Keratinocyte (primary cell): ENCODE measurements around the gene FOXJ1. TPM values are rescaled to one million over a fixed set of nuclear protein-coding genes. Genes with fewer than 3 reads are reported as not detected.

Source experiments
- DNase-seq: peaks from one replicate; pipeline ENCODE4 v3.0.0-alpha.2; 2011; ENCODE audit warnings: low read depth, missing footprints, low spot score
- FAIRE-seq: peaks from 2 replicates; lab custom pipeline; 2011; peaks lifted over from hg19 to GRCh38; lab: Jason Lieb, UNC
- H2AFZ ChIP-seq: 2 replicates; pipeline ENCODE4 v1.6.0; 2012; ENCODE audit warnings: low read length, control low read depth, inconsistent platforms; ENCODE audit not compliant: control insufficient read depth
- H3K27ac ChIP-seq: 2 replicates; pipeline ENCODE4 v1.5.1; 2011; ENCODE audit warnings: low read length; ENCODE audit not compliant: control insufficient read depth, insufficient read depth
- H3K27me3 ChIP-seq: 3 replicates; pipeline ENCODE4 v1.6.0; 2011; ENCODE audit warnings: low read length; ENCODE audit not compliant: control insufficient read depth, insufficient read depth; ENCODE audit errors: extremely low read depth
- H3K36me3 ChIP-seq, 2 experiments: 2 replicates in 1 of 2; 3 replicates in 1 of 2; pipeline ENCODE4 v1.5.1; 2011; ENCODE audit warnings: low read length in 2 of 2, mild to moderate bottlenecking in 1 of 2; ENCODE audit not compliant: control insufficient read depth in 2 of 2, insufficient read depth in 2 of 2; ENCODE audit errors: extremely low read depth in 1 of 2
- H3K4me1 ChIP-seq: 3 replicates; pipeline ENCODE4 v1.5.1; 2011; ENCODE audit warnings: low read length; ENCODE audit not compliant: control insufficient read depth, insufficient read depth; ENCODE audit errors: extremely low read depth
- H3K4me2 ChIP-seq: 3 replicates; pipeline ENCODE4 v1.6.0; 2011; ENCODE audit warnings: low read depth, low read length; ENCODE audit not compliant: control insufficient read depth, insufficient read depth; ENCODE audit errors: extremely low read depth
- H3K4me3 ChIP-seq, 3 experiments: fragments of 200-600 bp in 1 of 3; sonication (generic) in 1 of 3; 2 replicates in 2 of 3; 3 replicates in 1 of 3; pipeline ENCODE4 v1.5.1; 2011 to 2016; ENCODE audit warnings: low read length in 3 of 3, mild to moderate bottlenecking in 3 of 3, control low read depth in 2 of 3, inconsistent platforms in 1 of 3, low read depth in 1 of 3, mixed read lengths in 1 of 3, mixed run types in 1 of 3, moderate library complexity in 1 of 3; ENCODE audit not compliant: control insufficient read depth in 2 of 3, insufficient read depth in 2 of 3; ENCODE audit errors: extremely low read depth in 1 of 3
- H3K79me2 ChIP-seq: 2 replicates; pipeline ENCODE4 v1.6.0; 2012; ENCODE audit warnings: low read length; ENCODE audit not compliant: control insufficient read depth, insufficient read depth
- H3K9ac ChIP-seq: 3 replicates; pipeline ENCODE4 v1.6.0; 2011; ENCODE audit warnings: low read length; ENCODE audit not compliant: control insufficient read depth, insufficient read depth; ENCODE audit errors: extremely low read depth
- H3K9me1 ChIP-seq: 3 replicates; pipeline ENCODE4 v1.6.0; 2011; ENCODE audit warnings: low read length; ENCODE audit not compliant: control insufficient read depth, insufficient read depth; ENCODE audit errors: extremely low read depth
- H3K9me3 ChIP-seq: 2 replicates; pipeline ENCODE4 v1.5.1; 2012; ENCODE audit warnings: low read depth, low read length; ENCODE audit not compliant: control insufficient read depth
- H4K20me1 ChIP-seq: 3 replicates; pipeline ENCODE4 v1.6.0; 2011; ENCODE audit warnings: low read length; ENCODE audit not compliant: control insufficient read depth, insufficient read depth; ENCODE audit errors: extremely low read depth
- CTCF ChIP-seq, 3 experiments: IDR thresholded peaks in 1 of 3; conservative IDR thresholded peaks in 1 of 3; optimal IDR thresholded peaks in 1 of 3; 2 replicates in 2 of 3; 3 replicates in 1 of 3; pipeline versions ENCODE3 to v1.5.1; 2011; ENCODE audit warnings: low read length in 3 of 3, mild to moderate bottlenecking in 3 of 3, moderate library complexity in 2 of 3, control low read depth in 1 of 3, inconsistent platforms in 1 of 3; ENCODE audit not compliant: insufficient read depth in 2 of 3; ENCODE audit errors: extremely low read depth in 1 of 3
- EZH2 ChIP-seq: IDR thresholded peaks from one replicate; pipeline ENCODE4 v1.6.1; 2012; ENCODE audit warnings: inconsistent platforms, mild to moderate bottlenecking, low read length, moderate library complexity
- dilution Hi-C: fragments of 300-500 bp; cut with MboI; formaldehyde crosslinking; loops from one replicate; pipeline ENCODE4 v1.7.0; 2020; ENCODE audit warnings: low sequenced_read_pairs; ENCODE audit not compliant: extremely low pct_ligation_motif_present
- polyA plus RNA-seq, 5 experiments: library from polyadenylated mRNA; depleted of rRNA in 3 of 5; stranded (reverse) in 3 of 5; stranded (forward) in 1 of 5; unstranded in 1 of 5; fragments of >200 nt; gene quantifications; 1 replicate in 1 of 5; 2 replicates in 3 of 5; 3 replicates in 1 of 5; pipeline versions ENCODE4 v1.2.1 to v1.2.3, GENCODE V29; 2011 to 2012; ENCODE audit warnings: missing spikeins in 2 of 5, low read depth in 1 of 5, low replicate concordance in 1 of 5

Gene FOXJ1
- polyA plus RNA-seq, 1 donor (not counting 4 experiments of a cell fraction or from before 2014, with no cell fraction given) = 0.03 TPM

GRCh38 chr17:76139801-76140660 is 1.0 kb downstream of the FOXJ1 start:
- Histone ChIP-seq H2AFZ (no peak overlapping the region), H3K4me2 (peak overlapping the region; percentile 26), H3K9me3 (no peaks in the 10 kb centered on the region), H3K79me2 (no peaks in the 10 kb centered on the region), H3K36me3 (no peaks in the 10 kb centered on the region), H3K27me3 (peaks cover 56% of the 10 kb centered on the region), H4K20me1 (no peaks in the 10 kb centered on the region), H3K9me1 (no peaks in the 10 kb centered on the region), H3K9ac (no peak overlapping the region), H3K4me3 (no peak overlapping the region), H3K4me1 (peaks cover 6% of the 10 kb centered on the region), H3K27ac (no peak overlapping the region)
- TF ChIP-seq CTCF (optimal IDR thresholded peaks at IDR 0.05 in 1 of 3, IDR thresholded peaks at IDR 0.05 in 1 of 3, conservative IDR thresholded peaks at IDR 0.05 in 1 of 3; ENCODE audit: extremely low read depth in 1 of 3, insufficient read depth in 2 of 3, low read length in 3 of 3) = no peak
- peak; percentile 37 for TF ChIP-seq EZH2
- dilution Hi-C loops = no loop called here
- FAIRE-seq = no peak
- no peak for DNase-seq

GRCh38 chr17:76138896-76139752 is 1.9 kb downstream of the FOXJ1 start:
- no peaks in the 10 kb centered on the region for H3K79me2 ChIP-seq
- DNase-seq (no peak), FAIRE-seq (no peak)
- no peak overlapping the region for H2AFZ ChIP-seq
- no peak overlapping the region for H3K9ac ChIP-seq
- no peaks in the 10 kb centered on the region for H4K20me1 ChIP-seq
- H3K4me2 ChIP-seq = peak overlapping the region; percentile 22
- peaks cover 56% of the 10 kb centered on the region for H3K27me3 ChIP-seq
- H3K9me3 ChIP-seq = no peaks in the 10 kb centered on the region
- peaks cover 6% of the 10 kb centered on the region for H3K4me1 ChIP-seq
- dilution Hi-C loops = no loop called here
- H3K36me3 ChIP-seq = no peaks in the 10 kb centered on the region
- H3K27ac ChIP-seq = no peak overlapping the region
- TF ChIP-seq CTCF (optimal IDR thresholded peaks at IDR 0.05 in 1 of 3, IDR thresholded peaks at IDR 0.05 in 1 of 3, conservative IDR thresholded peaks at IDR 0.05 in 1 of 3; ENCODE audit: extremely low read depth in 1 of 3, insufficient read depth in 2 of 3, low read length in 3 of 3) (no peak), EZH2 (peak; percentile 75)
- no peaks in the 10 kb centered on the region for H3K9me1 ChIP-seq
- no peak overlapping the region for H3K4me3 ChIP-seq
